Measurements from ENCODE around the gene SOCS3.
A peak's percentile ranks its signal among the peaks of the same experiment; 100 is the strongest.

SOCS3 gene

GRCh38 chr17:78359997-78360370, at the start of gene SOCS3:
Gene SOCS3, minus strand, starts transcription at chr17:78360077. Its CDS starts 982 bp downstream, at chr17:78359095.
- DNase-seq, result peak; percentile 96

- no peak for DNase-seq
These were observed 49.5 kb upstream of the SOCS3 start for GRCh38 chr17:78409191-78409928.

GRCh38 chr17:78408476-78409050, 48.7 kb upstream of the SOCS3 start:
- no peak for DNase-seq

GRCh38 chr17:78407387-78408000, 47.6 kb upstream of the SOCS3 start:
- no peak for DNase-seq

GRCh38 chr17:78406920-78407319, 47.0 kb upstream of the SOCS3 start:
- no peak for DNase-seq

- no peak for DNase-seq
These were observed 46.5 kb upstream of the SOCS3 start for GRCh38 chr17:78406396-78406795.

GRCh38 chr17:78403822-78404221, 43.9 kb upstream of the SOCS3 start:
- DNase-seq, result no peak

GRCh38 chr17:78401891-78402290, 42.0 kb upstream of the SOCS3 start:
- no peak for DNase-seq

GRCh38 chr17:78401246-78401645, 41.4 kb upstream of the SOCS3 start:
- DNase-seq, result no peak

- no peak for DNase-seq
These were observed 40.8 kb upstream of the SOCS3 start for GRCh38 chr17:78400581-78401240.

- no peak for DNase-seq
These were observed 39.8 kb upstream of the SOCS3 start for GRCh38 chr17:78399693-78400144.

- no peak for DNase-seq
These were observed 39.3 kb upstream of the SOCS3 start for GRCh38 chr17:78399028-78399692.

GRCh38 chr17:78398390-78398789, 38.5 kb upstream of the SOCS3 start:
- no peak for DNase-seq

- DNase-seq, result no peak
These were observed 37.8 kb upstream of the SOCS3 start for GRCh38 chr17:78397681-78398101.

- DNase-seq, result no peak
These were observed 36.8 kb upstream of the SOCS3 start for GRCh38 chr17:78396441-78397337.

GRCh38 chr17:78395155-78395554, 35.3 kb upstream of the SOCS3 start:
- DNase-seq, result no peak

- DNase-seq, result no peak
These were observed 34.3 kb upstream of the SOCS3 start for GRCh38 chr17:78394209-78394608.

GRCh38 chr17:78393575-78393974, 33.7 kb upstream of the SOCS3 start:
- no peak for DNase-seq

GRCh38 chr17:78392295-78392694, 32.4 kb upstream of the SOCS3 start:
- no peak for DNase-seq

GRCh38 chr17:78391843-78392242, 32.0 kb upstream of the SOCS3 start:
- no peak for DNase-seq

GRCh38 chr17:78391051-78391431, 31.2 kb upstream of the SOCS3 start:
- no peak for DNase-seq
